Spleen (tissue), 7 donors: Measurements from ENCODE around the gene KANK3.

Experiments used
- POLR2AphosphoS5 ChIP-seq, 3 donors: sonication (generic); formaldehyde crosslinking; IDR thresholded peaks; one replicate each; pipeline ENCODE4 v1.5.1; 2017; ENCODE audit warnings: antibody characterized with exemption in 3 of 3
- TF ChIP-seq, protein P1 (sequence below), 11 experiments: fragments of 200-600 bp in 7 of 11; fragments of 450-650 bp in 4 of 11; sonication (generic) in 4 of 11; IDR thresholded peaks in 8 of 11; conservative IDR thresholded peaks in 3 of 11; 1 replicate in 7 of 11; 2 replicates in 4 of 11; pipeline versions ENCODE4 v1.4.0 to v1.8.0; 2016 to 2021; ENCODE audit warnings: antibody characterized with exemption in 11 of 11, inconsistent platforms in 4 of 11, mild to moderate bottlenecking in 1 of 11
- donor health status: DM: no; HTN: no; CAD: no; lungs with moderate emphysema.
- donor health status: DM: no; HTN: no; CAD: no.
- donor health status: DM: no; HTN: no; CAD: no.

DNA sequence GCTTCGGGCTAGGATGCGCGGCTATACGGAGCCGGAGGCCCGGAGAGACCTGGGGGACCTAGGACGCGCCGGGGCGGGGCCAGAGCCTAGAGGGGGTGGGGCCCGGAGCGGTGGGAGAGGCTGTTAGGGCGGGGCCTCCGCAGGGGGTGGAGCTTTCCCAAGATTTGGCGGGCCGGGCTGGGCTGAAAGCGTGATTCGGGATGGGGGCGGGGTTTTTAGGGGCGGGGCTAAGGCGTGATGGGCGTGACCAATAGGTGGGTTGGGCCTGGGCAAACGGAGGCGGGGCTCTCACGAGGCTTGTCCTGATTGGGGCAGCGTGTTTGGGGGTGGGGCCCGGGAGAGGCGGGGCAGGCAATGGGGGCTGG is 47.5 kb upstream of the KANK3 start:
- TF ChIP-seq POLR2AphosphoS5 (IDR thresholded peaks at IDR 0.05), result no peak
- TF ChIP-seq, protein P1, sequence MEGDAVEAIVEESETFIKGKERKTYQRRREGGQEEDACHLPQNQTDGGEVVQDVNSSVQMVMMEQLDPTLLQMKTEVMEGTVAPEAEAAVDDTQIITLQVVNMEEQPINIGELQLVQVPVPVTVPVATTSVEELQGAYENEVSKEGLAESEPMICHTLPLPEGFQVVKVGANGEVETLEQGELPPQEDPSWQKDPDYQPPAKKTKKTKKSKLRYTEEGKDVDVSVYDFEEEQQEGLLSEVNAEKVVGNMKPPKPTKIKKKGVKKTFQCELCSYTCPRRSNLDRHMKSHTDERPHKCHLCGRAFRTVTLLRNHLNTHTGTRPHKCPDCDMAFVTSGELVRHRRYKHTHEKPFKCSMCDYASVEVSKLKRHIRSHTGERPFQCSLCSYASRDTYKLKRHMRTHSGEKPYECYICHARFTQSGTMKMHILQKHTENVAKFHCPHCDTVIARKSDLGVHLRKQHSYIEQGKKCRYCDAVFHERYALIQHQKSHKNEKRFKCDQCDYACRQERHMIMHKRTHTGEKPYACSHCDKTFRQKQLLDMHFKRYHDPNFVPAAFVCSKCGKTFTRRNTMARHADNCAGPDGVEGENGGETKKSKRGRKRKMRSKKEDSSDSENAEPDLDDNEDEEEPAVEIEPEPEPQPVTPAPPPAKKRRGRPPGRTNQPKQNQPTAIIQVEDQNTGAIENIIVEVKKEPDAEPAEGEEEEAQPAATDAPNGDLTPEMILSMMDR (IDR thresholded peaks at IDR 0.05 in 8 of 11, conservative IDR thresholded peaks at IDR 0.05 in 3 of 11), result no peak
